T47D (cell line): ENCODE measurements around the gene TBC1D8B.

Experiments used
- DNase-seq, 2 experiments: peaks; one replicate each; pipeline versions ENCODE4 v3.0.0 to v3.0.0-alpha.2; 2011 to 2012; ENCODE audit warnings: low read depth in 1 of 2, low spot score in 1 of 2
- JUND ChIP-seq: IDR thresholded peaks from 2 replicates; pipeline ENCODE4 v1.6.1; 2012; ENCODE audit warnings: low read depth
- in situ Hi-C: cut with HindIII; loops from 2 replicates; pipeline ENCODE4 v1.10.0; 2016; ENCODE audit warnings: low sequenced_read_pairs, low pct_unique_long_range_greater_than_20kb

The TBC1D8B gene

GRCh38 chrX:106901781-106902219, 99.3 kb downstream of the TBC1D8B start:
- TF ChIP-seq JUND, result no peak
- in situ Hi-C loops, result no loop called here
- DNase-seq, result no peak

GRCh38 chrX:106902684-106903083, 100.2 kb downstream of the TBC1D8B start:
- in situ Hi-C loops, result no loop called here
- no peak for TF ChIP-seq JUND

GRCh38 chrX:106903291-106903824, 100.9 kb downstream of the TBC1D8B start, which contains the start of gene RIPPLY1:
Gene RIPPLY1 (minus strand): TSS chrX:106903341. CDS start chrX:106903287, 54 bp downstream.
- in situ Hi-C loops, result no loop called here
- no peak for DNase-seq
- no peak for TF ChIP-seq JUND

More at GRCh38 chrX:106902684-106903083, 100.2 kb downstream of the TBC1D8B start:
- no peak for DNase-seq

- in situ Hi-C loops, result no loop called here
- TF ChIP-seq JUND, result no peak
- DNase-seq, result no peak
Observed at GRCh38 chrX:106903856-106904528, 101.5 kb downstream of the TBC1D8B start.

GRCh38 chrX:106905064-106905708, 102.7 kb downstream of the TBC1D8B start:
- no peak for DNase-seq
- TF ChIP-seq JUND, result no peak
- in situ Hi-C loops, result no loop called here

- DNase-seq, result no peak
- no peak for TF ChIP-seq JUND
- in situ Hi-C loops, result no loop called here
Observed at GRCh38 chrX:106906361-106906760, 103.9 kb downstream of the TBC1D8B start.

- in situ Hi-C loops, result no loop called here
Observed at GRCh38 chrX:106912864-106913263, 110.4 kb downstream of the TBC1D8B start.

GRCh38 chrX:106917830-106918500, 115.5 kb downstream of the TBC1D8B start:
- no peak for TF ChIP-seq JUND
- DNase-seq, result no peak
- in situ Hi-C loops, result no loop called here

More at GRCh38 chrX:106912864-106913263, 110.4 kb downstream of the TBC1D8B start:
- DNase-seq, result no peak
- no peak for TF ChIP-seq JUND

GRCh38 chrX:106919932-106920452, 117.5 kb downstream of the TBC1D8B start, which contains the start of gene CLDN2:
Gene CLDN2 (plus strand): TSS chrX:106920402. CDS start chrX:106928229, 7,827 bp downstream.
- no peak for DNase-seq
- TF ChIP-seq JUND, result no peak
- in situ Hi-C loops, result no loop called here

- no peak for DNase-seq
- no peak for TF ChIP-seq JUND
- in situ Hi-C loops, result no loop called here
Observed at GRCh38 chrX:106921637-106922036, 119.2 kb downstream of the TBC1D8B start.
